ENCODE measurements around the gene CCSER1. TPM values are rescaled to one million over a fixed set of nuclear protein-coding genes. Genes with fewer than 3 reads are reported as not detected.
"Not testable (repeated sequence)": the region's sequence is repeated elsewhere in the genome, so short reads cannot be mapped to it uniquely, and the experiment has no call there.

CCSER1 gene
- total RNA-seq, 6 donors from 2014 or later, result 4.4 to 26.1 (median 13.8) TPM

- Histone ChIP-seq H3K36me3 (no peaks in the 10 kb centered on the region), H3K4me1 (no peaks in the 10 kb centered on the region)
Observed at GRCh38 chr4:91170768-91171167, 1043.6 kb downstream of the CCSER1 start.

GRCh38 chr4:91171217-91171616, 1044.0 kb downstream of the CCSER1 start:
- no peak for DNase-seq
- no peaks in the 10 kb centered on the region for H3K27me3 ChIP-seq
- peaks cover 0 to 5% (median 0%) of the 10 kb centered on the region in 4 donors for H3K9me3 ChIP-seq
- WGBS, 2 donors, result 26 to 33% methylated on average over 1 of the region's 1 CpG
- no peak overlapping the region for H3K4me3 ChIP-seq
- no peak for TF ChIP-seq POLR2AphosphoS5 (IDR thresholded peaks at IDR 0.05)
- no peak for TF ChIP-seq POLR2A (IDR thresholded peaks at IDR 0.05)
- TF ChIP-seq CTCF (IDR thresholded peaks at IDR 0.05), result no peak
- no peak for TF ChIP-seq EP300 (IDR thresholded peaks at IDR 0.05)
- H3K4me1 ChIP-seq, result no peaks in the 10 kb centered on the region
- no peak for ATAC-seq (ENCODE audit: low FRiP score in 2 of 2)
- no peak overlapping the region for H3K27ac ChIP-seq
- H3K36me3 ChIP-seq, result no peaks in the 10 kb centered on the region

More at GRCh38 chr4:91170768-91171167, 1043.6 kb downstream of the CCSER1 start:
- Histone ChIP-seq H3K4me3 (no peak overlapping the region), H3K27ac (no peak overlapping the region), H3K9me3 (peaks cover 0 to 6% (median 0%) of the 10 kb centered on the region in 4 donors), H3K27me3 (no peaks in the 10 kb centered on the region)
- DNase-seq (no peak), ATAC-seq (ENCODE audit: low FRiP score in 2 of 2) (no peak)
- TF ChIP-seq POLR2AphosphoS5 (IDR thresholded peaks at IDR 0.05) (no peak), CTCF (IDR thresholded peaks at IDR 0.05) (no peak), EP300 (IDR thresholded peaks at IDR 0.05) (no peak), POLR2A (IDR thresholded peaks at IDR 0.05) (no peak)

GRCh38 chr4:91185061-91185460, 1057.9 kb downstream of the CCSER1 start:
- not testable (repeated sequence) for H3K4me3 ChIP-seq; H3K9me3 ChIP-seq; DNase-seq; ATAC-seq (ENCODE audit: low FRiP score in 2 of 2); H3K36me3 ChIP-seq; H3K27me3 ChIP-seq; H3K27ac ChIP-seq; H3K4me1 ChIP-seq
- whole genome bisulfite sequencing, 2 donors, result 74 to 83% methylated on average over 1 of the region's 1 CpG

- TF ChIP-seq POLR2A (IDR thresholded peaks at IDR 0.05), result no peak
- TF ChIP-seq CTCF (IDR thresholded peaks at IDR 0.05), result no peak
- TF ChIP-seq EP300 (IDR thresholded peaks at IDR 0.05), result no peak
- no peak for TF ChIP-seq POLR2AphosphoS5 (IDR thresholded peaks at IDR 0.05)
- Histone ChIP-seq H3K27me3 (no peaks in the 10 kb centered on the region), H3K36me3 (no peaks in the 10 kb centered on the region), H3K4me1 (no peaks in the 10 kb centered on the region), H3K9me3 (no peaks in the 10 kb centered on the region), H3K4me3 (peak overlapping the region in 1 of 4 donors; percentile 13), H3K27ac (no peak overlapping the region)
- 79 to 87% methylated on average over 4 of the region's 4 CpGs for WGBS, 2 donors
- DNase-seq, result no peak
- no peak for ATAC-seq (ENCODE audit: low FRiP score in 2 of 2)
Observed at GRCh38 chr4:91198951-91199350, 1071.8 kb downstream of the CCSER1 start.

- H3K4me1 ChIP-seq, result no peaks in the 10 kb centered on the region
- no peak overlapping the region for H3K27ac ChIP-seq
- WGBS, 2 donors, result 87 to 94% methylated on average over 3 of the region's 3 CpGs
- DNase-seq (no peak), ATAC-seq (ENCODE audit: low FRiP score in 2 of 2) (no peak)
- TF ChIP-seq POLR2A (IDR thresholded peaks at IDR 0.05), result no peak
- TF ChIP-seq CTCF (IDR thresholded peaks at IDR 0.05), result no peak
- no peak for TF ChIP-seq EP300 (IDR thresholded peaks at IDR 0.05)
- no peak for TF ChIP-seq POLR2AphosphoS5 (IDR thresholded peaks at IDR 0.05)
- no peak overlapping the region for H3K4me3 ChIP-seq
- no peaks in the 10 kb centered on the region for H3K9me3 ChIP-seq
- H3K27me3 ChIP-seq, result no peaks in the 10 kb centered on the region
- no peaks in the 10 kb centered on the region for H3K36me3 ChIP-seq
Observed at GRCh38 chr4:91207535-91207934, 1080.3 kb downstream of the CCSER1 start.

All from upper lobe of left lung (tissue), 6 donors.